Smooth muscle cell (in vitro differentiated cells): ENCODE results near the gene STK32B. TPM values are rescaled to one million over a fixed set of nuclear protein-coding genes. Genes with fewer than 3 reads are reported as not detected.

Experiments used
- DNase-seq: peaks from one replicate; lab custom pipeline; 2025; ENCODE audit not compliant: unreplicated experiment; lab: John Stamatoyannopoulos, UW
- H2AFZ ChIP-seq: fragments of 200-600 bp; sonication (generic); 2 replicates; pipeline ENCODE4 v1.6.0; 2016; ENCODE audit warnings: antibody characterized with exemption, low read depth, mild to moderate bottlenecking
- H3F3A ChIP-seq: fragments of 200-600 bp; sonication (generic); 2 replicates; pipeline ENCODE4 v1.6.0; 2017; ENCODE audit warnings: antibody characterized with exemption, low read depth
- H3K27ac ChIP-seq: fragments of 200-600 bp; sonication (generic); 2 replicates; pipeline ENCODE4 v1.5.1; 2016; ENCODE audit warnings: low read depth, mild to moderate bottlenecking
- H3K27me3 ChIP-seq: fragments of 200-600 bp; sonication (generic); 2 replicates; pipeline ENCODE4 v1.6.1; 2016; ENCODE audit warnings: low read depth, mild to moderate bottlenecking
- H3K36me3 ChIP-seq: fragments of 200-600 bp; sonication (generic); 2 replicates; pipeline ENCODE4 v1.5.1; 2016; ENCODE audit warnings: low read depth
- H3K4me1 ChIP-seq: fragments of 200-600 bp; sonication (generic); 2 replicates; pipeline ENCODE4 v1.5.1; 2016; ENCODE audit warnings: low read depth
- H3K4me2 ChIP-seq: fragments of 200-600 bp; sonication (generic); 2 replicates; pipeline ENCODE4 v1.6.0; 2016; ENCODE audit warnings: mild to moderate bottlenecking
- H3K4me3 ChIP-seq: fragments of 200-600 bp; sonication (generic); 2 replicates; pipeline ENCODE4 v1.5.1; 2016; ENCODE audit warnings: mild to moderate bottlenecking
- H3K79me2 ChIP-seq: fragments of 200-600 bp; sonication (generic); 2 replicates; pipeline ENCODE4 v1.6.0; 2016; ENCODE audit warnings: low read depth, mild to moderate bottlenecking
- H3K9ac ChIP-seq: fragments of 200-600 bp; sonication (generic); 2 replicates; pipeline ENCODE4 v1.6.0; 2016; ENCODE audit warnings: low read depth
- H3K9me3 ChIP-seq: fragments of 200-600 bp; sonication (generic); replicated peaks from 2 replicates; pipeline ENCODE4 v1.5.1; 2016; ENCODE audit warnings: low read depth
- H4K20me1 ChIP-seq: fragments of 200-600 bp; sonication (generic); 2 replicates; pipeline ENCODE4 v1.6.0; 2016; ENCODE audit warnings: low read depth
- WGBS: methylation state at CpG from one replicate; pipeline ENCODE4 v1.1.7; 2016; ENCODE audit warnings: low lambda C conversion rate; 5-methylcytosine and 5-hydroxymethylcytosine counted together
- polyA plus RNA-seq: library from polyadenylated mRNA; unstranded; fragments of >200 nt; fragmentation: Nextera tagmentation; extraction: Ambion mirVana; gene quantifications from 2 replicates; pipeline ENCODE4 v1.2.1, GENCODE V29; 2016
- total RNA-seq: library from RNA; depleted of rRNA; stranded (reverse); fragments of >200 nt; gene quantifications from 2 replicates; pipeline ENCODE4 v1.2.3, GENCODE V29; 2014
- TF ChIP-seq, protein P1 (sequence below): fragments of 200-600 bp; sonication (generic); IDR thresholded peaks from 2 replicates; pipeline ENCODE4 v1.5.1; 2017; ENCODE audit warnings: borderline replicate concordance, mild to moderate bottlenecking, antibody characterized with exemption; ENCODE audit not compliant: insufficient read depth, poor library complexity, severe bottlenecking

Gene STK32B
- total and polyA plus RNA-seq, 2 experiments from 2014 or later, result 3.5 to 4.0 TPM

DNA sequence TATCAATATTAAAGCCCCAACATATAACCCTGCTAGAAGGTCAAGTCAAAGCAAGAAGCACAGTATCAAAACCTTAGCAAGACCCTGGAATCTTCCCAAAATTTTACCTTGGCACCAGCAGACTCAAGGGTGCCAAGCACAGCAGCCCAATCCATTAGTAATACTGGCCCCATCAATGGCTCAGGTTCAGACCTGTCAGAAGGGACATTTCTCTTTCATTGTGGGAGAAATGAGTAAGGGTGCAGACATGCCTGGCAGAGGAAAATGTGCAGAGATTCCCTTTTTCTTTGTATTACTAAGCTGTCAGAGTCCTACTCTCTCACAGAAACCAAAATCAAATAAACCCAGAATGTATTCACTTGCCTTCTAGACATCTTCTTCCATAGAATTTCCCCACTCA is 453.2 kb downstream of the STK32B start:
- Histone ChIP-seq H4K20me1 (no peaks in the 10 kb centered on the region), H3K9me3 (no peaks in the 10 kb centered on the region), H3K4me2 (no peak overlapping the region), H3K79me2 (no peaks in the 10 kb centered on the region), H3K36me3 (no peaks in the 10 kb centered on the region), H3F3A (no peaks in the 10 kb centered on the region), H3K27ac (no peak overlapping the region), H3K27me3 (no peaks in the 10 kb centered on the region), H3K4me1 (no peaks in the 10 kb centered on the region), H2AFZ (no peak overlapping the region), H3K9ac (no peak overlapping the region), H3K4me3 (no peak overlapping the region)
- DNase-seq, result no peak
- TF ChIP-seq, protein P1, sequence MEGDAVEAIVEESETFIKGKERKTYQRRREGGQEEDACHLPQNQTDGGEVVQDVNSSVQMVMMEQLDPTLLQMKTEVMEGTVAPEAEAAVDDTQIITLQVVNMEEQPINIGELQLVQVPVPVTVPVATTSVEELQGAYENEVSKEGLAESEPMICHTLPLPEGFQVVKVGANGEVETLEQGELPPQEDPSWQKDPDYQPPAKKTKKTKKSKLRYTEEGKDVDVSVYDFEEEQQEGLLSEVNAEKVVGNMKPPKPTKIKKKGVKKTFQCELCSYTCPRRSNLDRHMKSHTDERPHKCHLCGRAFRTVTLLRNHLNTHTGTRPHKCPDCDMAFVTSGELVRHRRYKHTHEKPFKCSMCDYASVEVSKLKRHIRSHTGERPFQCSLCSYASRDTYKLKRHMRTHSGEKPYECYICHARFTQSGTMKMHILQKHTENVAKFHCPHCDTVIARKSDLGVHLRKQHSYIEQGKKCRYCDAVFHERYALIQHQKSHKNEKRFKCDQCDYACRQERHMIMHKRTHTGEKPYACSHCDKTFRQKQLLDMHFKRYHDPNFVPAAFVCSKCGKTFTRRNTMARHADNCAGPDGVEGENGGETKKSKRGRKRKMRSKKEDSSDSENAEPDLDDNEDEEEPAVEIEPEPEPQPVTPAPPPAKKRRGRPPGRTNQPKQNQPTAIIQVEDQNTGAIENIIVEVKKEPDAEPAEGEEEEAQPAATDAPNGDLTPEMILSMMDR, result no peak

GRCh38 chr4:5510504-5510903 is 459.2 kb downstream of the STK32B start:
- 64% methylated on average over 2 of the region's 2 CpGs for WGBS
- no peak overlapping the region for H3K4me3 ChIP-seq
- no peaks in the 10 kb centered on the region for H3K79me2 ChIP-seq
- no peak for DNase-seq
- H3K27ac ChIP-seq, result no peak overlapping the region
- H3K9ac ChIP-seq, result no peak overlapping the region
- no peaks in the 10 kb centered on the region for H3F3A ChIP-seq
- no peaks in the 10 kb centered on the region for H4K20me1 ChIP-seq
- no peaks in the 10 kb centered on the region for H3K4me1 ChIP-seq
- no peak overlapping the region for H3K4me2 ChIP-seq
- H3K9me3 ChIP-seq, result no peaks in the 10 kb centered on the region
- TF ChIP-seq, protein P1, result no peak
- H3K27me3 ChIP-seq, result no peaks in the 10 kb centered on the region
- H3K36me3 ChIP-seq, result no peaks in the 10 kb centered on the region
- no peak overlapping the region for H2AFZ ChIP-seq

- no peak overlapping the region for H2AFZ ChIP-seq
- no peak overlapping the region for H3K4me3 ChIP-seq
- no peaks in the 10 kb centered on the region for H3F3A ChIP-seq
- H3K9me3 ChIP-seq, result no peaks in the 10 kb centered on the region
- TF ChIP-seq, protein P1, result no peak
- no peak for DNase-seq
- no peak overlapping the region for H3K9ac ChIP-seq
- no peaks in the 10 kb centered on the region for H3K4me1 ChIP-seq
- no peaks in the 10 kb centered on the region for H4K20me1 ChIP-seq
- H3K36me3 ChIP-seq, result no peaks in the 10 kb centered on the region
- no peak overlapping the region for H3K4me2 ChIP-seq
- H3K27ac ChIP-seq, result no peak overlapping the region
- H3K27me3 ChIP-seq, result no peaks in the 10 kb centered on the region
- no peaks in the 10 kb centered on the region for H3K79me2 ChIP-seq
These were observed 460.5 kb downstream of the STK32B start for GRCh38 chr4:5511791-5512190.

DNA sequence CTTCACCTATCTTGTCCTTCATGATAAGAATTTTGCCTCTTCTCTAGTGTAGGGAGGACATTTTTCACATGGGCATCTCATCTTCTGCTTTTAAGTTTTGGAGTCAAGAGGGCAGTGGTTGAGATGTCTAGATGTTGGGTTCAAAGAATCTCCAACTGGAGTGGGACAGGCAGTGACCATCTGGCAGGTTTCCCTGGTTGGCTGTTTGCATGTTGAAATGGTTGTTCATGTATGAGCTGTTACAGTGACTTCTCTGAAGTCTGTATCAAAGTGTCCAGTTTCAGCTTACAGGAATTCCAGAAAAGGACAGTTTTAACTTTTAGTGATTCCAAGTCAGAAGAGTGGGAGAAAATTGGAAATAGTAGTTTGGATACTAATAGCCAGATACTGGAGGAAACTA is 464.4 kb downstream of the STK32B start:
- Histone ChIP-seq H3K79me2 (no peaks in the 10 kb centered on the region), H3K9me3 (no peaks in the 10 kb centered on the region), H3F3A (no peaks in the 10 kb centered on the region), H3K9ac (no peak overlapping the region), H3K4me3 (no peak overlapping the region), H4K20me1 (no peaks in the 10 kb centered on the region), H3K4me1 (no peaks in the 10 kb centered on the region), H3K36me3 (no peaks in the 10 kb centered on the region), H3K4me2 (no peak overlapping the region), H2AFZ (no peak overlapping the region), H3K27me3 (no peaks in the 10 kb centered on the region), H3K27ac (no peak overlapping the region)
- DNase-seq, result no peak
- TF ChIP-seq, protein P1, result no peak
